ENCODE data around the gene GPC3. TPM values are rescaled to one million over a fixed set of nuclear protein-coding genes. Genes with fewer than 3 reads are reported as not detected.
A peak's percentile ranks its signal among the peaks of the same experiment; 100 is the strongest.
"Not testable (repeated sequence)": the region's sequence is repeated elsewhere in the genome, so short reads cannot be mapped to it uniquely, and the experiment has no call there.

Gene GPC3
- polyA plus RNA-seq, 10 donors: 333 to 857 (median 404) TPM

GRCh38 chrX:133783274-133783673 is 202.1 kb downstream of the GPC3 start:
- no peak for DNase-seq

GRCh38 chrX:133781174-133781573 is 204.2 kb downstream of the GPC3 start:
- DNase-seq: no peak

- DNase-seq: no peak
These were observed 209.3 kb downstream of the GPC3 start for GRCh38 chrX:133776072-133776471.

GRCh38 chrX:133774807-133775206 is 210.6 kb downstream of the GPC3 start:
- no peak for DNase-seq

GRCh38 chrX:133771086-133771646 is 214.2 kb downstream of the GPC3 start:
- no peak for DNase-seq

GRCh38 chrX:133762976-133763548 is 222.3 kb downstream of the GPC3 start:
- DNase-seq: not testable (repeated sequence)

GRCh38 chrX:133754657-133755056 is 230.7 kb downstream of the GPC3 start:
- DNase-seq: no peak

GRCh38 chrX:133749951-133750350 is 235.4 kb downstream of the GPC3 start:
- no peak for DNase-seq

GRCh38 chrX:133749370-133749769 is 236.0 kb downstream of the GPC3 start:
- no peak for DNase-seq

GRCh38 chrX:133747196-133747595 is 238.2 kb downstream of the GPC3 start:
- peak in 1 of 3 donors; percentile 37 for DNase-seq

- no peak for DNase-seq
These were observed 238.8 kb downstream of the GPC3 start for GRCh38 chrX:133746593-133746992.

- DNase-seq: peak in 1 of 3 donors; percentile 11
These were observed 240.0 kb downstream of the GPC3 start for GRCh38 chrX:133745349-133745748.

GRCh38 chrX:133742602-133743305 is 242.6 kb downstream of the GPC3 start:
- no peak for DNase-seq

GRCh38 chrX:133741303-133741702 is 244.1 kb downstream of the GPC3 start:
- no peak for DNase-seq

- DNase-seq: no peak
These were observed 258.8 kb downstream of the GPC3 start for GRCh38 chrX:133726642-133727041.

- peak in 2 of 3 donors; percentile 10 to 33 for DNase-seq
These were observed 259.2 kb downstream of the GPC3 start for GRCh38 chrX:133726211-133726630.

GRCh38 chrX:133723930-133724329 is 261.5 kb downstream of the GPC3 start:
- DNase-seq: no peak

GRCh38 chrX:133722756-133723155 is 262.6 kb downstream of the GPC3 start:
- no peak for DNase-seq

- not testable (repeated sequence) for DNase-seq
These were observed 265.1 kb downstream of the GPC3 start for GRCh38 chrX:133720269-133720668.

- DNase-seq: no peak
These were observed 269.7 kb downstream of the GPC3 start for GRCh38 chrX:133715715-133716114.

GRCh38 chrX:133709501-133709900 is 275.9 kb downstream of the GPC3 start:
- DNase-seq: no peak

- no peak for DNase-seq
These were observed 278.5 kb downstream of the GPC3 start for GRCh38 chrX:133706890-133707289.

GRCh38 chrX:133702230-133702629 is 283.2 kb downstream of the GPC3 start:
- no peak for DNase-seq
